Gastrocnemius medialis (tissue), 4 donors: ENCODE results near the gene VPS37D. TPM values are rescaled to one million over a fixed set of nuclear protein-coding genes. Genes with fewer than 3 reads are reported as not detected.
A peak's percentile ranks its signal among the peaks of the same experiment; 100 is the strongest.

Experiments used
- ATAC-seq, 2 donors: fragments of 150-250 bp; one replicate each; pipeline ENCODE4 v1.9.1; 2016
- DNase-seq, 2 donors: peaks; one replicate each; pipeline ENCODE4 v3.0.0-alpha.2; 2019
- H3K27ac ChIP-seq, 4 donors: fragments of 200-600 bp; sonication (generic); 1 replicate in 1 of 4; 2 replicates in 3 of 4; pipeline ENCODE4 v1.5.1; 2016 to 2018; ENCODE audit warnings: mild to moderate bottlenecking in 2 of 4, moderate library complexity in 1 of 4
- H3K27me3 ChIP-seq, 3 donors: fragments of 200-600 bp; sonication (generic) in 2 of 3; 1 replicate in 1 of 3; 2 replicates in 2 of 3; pipeline versions ENCODE4 v1.5.1 to v1.6.0; 2016 to 2019; ENCODE audit warnings: mild to moderate bottlenecking in 1 of 3, moderate library complexity in 1 of 3
- H3K36me3 ChIP-seq, 2 donors: fragments of 200-600 bp; sonication (generic) in 1 of 2; one replicate each; pipeline ENCODE4 v1.5.1; 2017 to 2018
- H3K4me1 ChIP-seq, 2 donors: fragments of 200-600 bp; sonication (generic) in 1 of 2; one replicate each; pipeline ENCODE4 v1.5.1; 2016 to 2017; ENCODE audit warnings: mild to moderate bottlenecking in 2 of 2
- H3K4me3 ChIP-seq, 4 donors: fragments of 200-600 bp; sonication (generic) in 3 of 4; 1 replicate in 1 of 4; 2 replicates in 3 of 4; pipeline ENCODE4 v1.5.1; 2016 to 2019; ENCODE audit warnings: mild to moderate bottlenecking in 2 of 4
- H3K9me3 ChIP-seq, 3 donors: fragments of 200-600 bp; sonication (generic) in 2 of 3; 1 replicate in 1 of 3; 2 replicates in 2 of 3; pipeline ENCODE4 v1.5.1; 2016 to 2019
- POLR2A ChIP-seq, 2 donors: fragments of 450-650 bp; IDR thresholded peaks; one replicate each; pipeline ENCODE4 v1.6.1; 2017; ENCODE audit warnings: antibody characterized with exemption in 2 of 2, mild to moderate bottlenecking in 2 of 2, moderate library complexity in 2 of 2
- in situ Hi-C, 4 donors: fragments of 200-750 bp; cut with MboI; loops; one replicate each; pipeline versions ENCODE4 v1.15.0 to v1.8.0; 2017; ENCODE audit warnings: low sequenced_read_pairs in 4 of 4
- intact Hi-C: fragments of 100-400 bp; cut with DNase I; formaldehyde crosslinking; loops from one replicate; pipeline ENCODE4 v1.15.1; 2023; ENCODE audit warnings: low total_unique reads
- total RNA-seq, 4 donors: library from RNA; depleted of rRNA; stranded (reverse); fragments of >200 nt; gene quantifications; one replicate each; pipeline versions ENCODE4 v1.1.0 to v1.2.3, GENCODE V29; 2016
- TF ChIP-seq, protein P1 (sequence below), 5 experiments: fragments of 450-650 bp in 3 of 5; fragments of 200-600 bp in 2 of 5; sonication (generic) in 2 of 5; IDR thresholded peaks in 4 of 5; conservative IDR thresholded peaks in 1 of 5; 1 replicate in 4 of 5; 2 replicates in 1 of 5; pipeline ENCODE4 v1.5.1; 2016 to 2019; ENCODE audit warnings: antibody characterized with exemption in 5 of 5, mild to moderate bottlenecking in 3 of 5, moderate library complexity in 3 of 5

The VPS37D gene
- total RNA-seq, 4 donors from 2014 or later: 0.64 to 2.5 (median 1.4) TPM

DNA sequence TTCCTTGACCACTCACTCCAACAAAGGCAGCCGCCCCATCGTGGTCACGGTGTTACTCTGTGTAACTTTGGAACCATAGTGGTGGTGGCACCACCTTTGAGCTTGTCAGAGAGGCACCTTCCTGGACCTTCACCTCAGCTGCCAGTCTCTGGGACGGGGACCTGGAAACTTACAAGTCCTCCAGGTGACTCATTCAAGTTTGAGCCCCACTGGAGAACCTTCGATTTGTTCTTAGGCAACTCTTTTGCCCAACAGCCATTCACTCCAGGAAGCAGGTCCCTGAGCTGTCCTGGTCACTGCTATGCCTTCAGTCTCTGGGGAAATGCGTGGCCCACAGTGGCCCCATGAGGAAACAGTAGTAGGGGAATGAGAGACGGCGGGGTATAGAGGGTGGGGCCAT is 34.6 kb downstream of the VPS37D start:
- intact Hi-C loops (no loop called here), in situ Hi-C loops (no loop called here)
- Histone ChIP-seq H3K4me3 (no peak overlapping the region), H3K27me3 (no peaks in the 10 kb centered on the region), H3K9me3 (no peaks in the 10 kb centered on the region), H3K4me1 (no peaks in the 10 kb centered on the region), H3K36me3 (peaks cover 0 to 27% of the 10 kb centered on the region in 2 donors), H3K27ac (no peak overlapping the region)
- DNase-seq (no peak), ATAC-seq (no peak)
- TF ChIP-seq, protein P1, sequence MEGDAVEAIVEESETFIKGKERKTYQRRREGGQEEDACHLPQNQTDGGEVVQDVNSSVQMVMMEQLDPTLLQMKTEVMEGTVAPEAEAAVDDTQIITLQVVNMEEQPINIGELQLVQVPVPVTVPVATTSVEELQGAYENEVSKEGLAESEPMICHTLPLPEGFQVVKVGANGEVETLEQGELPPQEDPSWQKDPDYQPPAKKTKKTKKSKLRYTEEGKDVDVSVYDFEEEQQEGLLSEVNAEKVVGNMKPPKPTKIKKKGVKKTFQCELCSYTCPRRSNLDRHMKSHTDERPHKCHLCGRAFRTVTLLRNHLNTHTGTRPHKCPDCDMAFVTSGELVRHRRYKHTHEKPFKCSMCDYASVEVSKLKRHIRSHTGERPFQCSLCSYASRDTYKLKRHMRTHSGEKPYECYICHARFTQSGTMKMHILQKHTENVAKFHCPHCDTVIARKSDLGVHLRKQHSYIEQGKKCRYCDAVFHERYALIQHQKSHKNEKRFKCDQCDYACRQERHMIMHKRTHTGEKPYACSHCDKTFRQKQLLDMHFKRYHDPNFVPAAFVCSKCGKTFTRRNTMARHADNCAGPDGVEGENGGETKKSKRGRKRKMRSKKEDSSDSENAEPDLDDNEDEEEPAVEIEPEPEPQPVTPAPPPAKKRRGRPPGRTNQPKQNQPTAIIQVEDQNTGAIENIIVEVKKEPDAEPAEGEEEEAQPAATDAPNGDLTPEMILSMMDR (IDR thresholded peaks at IDR 0.05 in 4 of 5, conservative IDR thresholded peaks at IDR 0.05 in 1 of 5): no peak
- no peak for TF ChIP-seq POLR2A (IDR thresholded peaks at IDR 0.05)

DNA sequence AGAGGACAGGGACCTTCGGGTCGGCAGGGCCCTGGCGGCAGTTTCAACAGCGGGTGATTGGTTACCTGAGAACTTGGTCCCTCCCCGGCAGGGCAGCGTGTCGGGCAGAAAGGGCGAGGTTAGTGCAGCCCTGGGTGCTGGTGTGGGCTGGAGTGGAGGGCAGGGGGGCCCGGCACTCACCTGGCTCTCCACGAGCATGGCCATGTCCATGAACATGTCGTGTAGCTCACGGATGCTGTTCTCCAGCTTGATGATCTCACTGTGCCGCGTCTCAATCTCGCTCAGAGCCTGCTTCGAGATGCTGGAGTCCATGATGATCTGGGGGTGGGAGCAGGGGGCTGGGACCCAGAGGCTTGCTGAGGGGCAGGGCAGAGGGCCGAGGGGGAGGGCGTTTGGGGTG is 35.0 kb downstream of the VPS37D start:
- ATAC-seq: no peak
- intact Hi-C loops: no loop called here
- Histone ChIP-seq H3K4me3 (no peak overlapping the region), H3K27me3 (no peaks in the 10 kb centered on the region), H3K36me3 (peaks cover 0 to 22% of the 10 kb centered on the region in 2 donors), H3K4me1 (no peaks in the 10 kb centered on the region), H3K9me3 (no peaks in the 10 kb centered on the region), H3K27ac (no peak overlapping the region)
- in situ Hi-C loops: no loop called here
- no peak for TF ChIP-seq POLR2A (IDR thresholded peaks at IDR 0.05)
- TF ChIP-seq, protein P1 (IDR thresholded peaks at IDR 0.05 in 4 of 5, conservative IDR thresholded peaks at IDR 0.05 in 1 of 5): no peak
- no peak for DNase-seq

DNA sequence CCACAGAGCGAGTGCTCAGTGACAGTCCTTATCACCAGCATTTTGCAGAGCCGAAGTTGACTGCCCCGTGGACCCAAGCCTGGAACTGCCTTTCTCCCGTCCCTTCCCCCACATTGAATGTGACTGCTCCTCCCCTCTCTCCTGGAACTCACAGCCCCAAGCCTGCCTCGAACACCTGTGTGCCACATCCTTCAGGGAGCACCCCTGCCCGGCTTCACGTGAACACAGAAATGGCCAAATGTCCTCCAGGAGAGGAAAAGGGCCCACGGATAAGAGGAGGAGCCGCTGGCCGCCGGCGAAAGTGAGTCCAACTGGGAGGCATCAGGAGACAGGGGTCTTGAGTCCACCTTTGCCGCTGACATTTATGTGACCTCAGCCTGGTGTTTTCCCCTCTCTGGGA is 35.6 kb downstream of the VPS37D start:
- no peak overlapping the region for H3K27ac ChIP-seq
- ATAC-seq (no peak), DNase-seq (no peak)
- in situ Hi-C loops: no loop called here
- TF ChIP-seq, protein P1 (IDR thresholded peaks at IDR 0.05 in 4 of 5, conservative IDR thresholded peaks at IDR 0.05 in 1 of 5): no peak
- TF ChIP-seq POLR2A (IDR thresholded peaks at IDR 0.05): no peak
- no peaks in the 10 kb centered on the region for H3K9me3 ChIP-seq
- intact Hi-C loops: no loop called here
- peaks cover 0 to 17% of the 10 kb centered on the region in 2 donors for H3K36me3 ChIP-seq
- no peaks in the 10 kb centered on the region for H3K4me1 ChIP-seq
- H3K27me3 ChIP-seq: no peaks in the 10 kb centered on the region
- H3K4me3 ChIP-seq: no peak overlapping the region

DNA sequence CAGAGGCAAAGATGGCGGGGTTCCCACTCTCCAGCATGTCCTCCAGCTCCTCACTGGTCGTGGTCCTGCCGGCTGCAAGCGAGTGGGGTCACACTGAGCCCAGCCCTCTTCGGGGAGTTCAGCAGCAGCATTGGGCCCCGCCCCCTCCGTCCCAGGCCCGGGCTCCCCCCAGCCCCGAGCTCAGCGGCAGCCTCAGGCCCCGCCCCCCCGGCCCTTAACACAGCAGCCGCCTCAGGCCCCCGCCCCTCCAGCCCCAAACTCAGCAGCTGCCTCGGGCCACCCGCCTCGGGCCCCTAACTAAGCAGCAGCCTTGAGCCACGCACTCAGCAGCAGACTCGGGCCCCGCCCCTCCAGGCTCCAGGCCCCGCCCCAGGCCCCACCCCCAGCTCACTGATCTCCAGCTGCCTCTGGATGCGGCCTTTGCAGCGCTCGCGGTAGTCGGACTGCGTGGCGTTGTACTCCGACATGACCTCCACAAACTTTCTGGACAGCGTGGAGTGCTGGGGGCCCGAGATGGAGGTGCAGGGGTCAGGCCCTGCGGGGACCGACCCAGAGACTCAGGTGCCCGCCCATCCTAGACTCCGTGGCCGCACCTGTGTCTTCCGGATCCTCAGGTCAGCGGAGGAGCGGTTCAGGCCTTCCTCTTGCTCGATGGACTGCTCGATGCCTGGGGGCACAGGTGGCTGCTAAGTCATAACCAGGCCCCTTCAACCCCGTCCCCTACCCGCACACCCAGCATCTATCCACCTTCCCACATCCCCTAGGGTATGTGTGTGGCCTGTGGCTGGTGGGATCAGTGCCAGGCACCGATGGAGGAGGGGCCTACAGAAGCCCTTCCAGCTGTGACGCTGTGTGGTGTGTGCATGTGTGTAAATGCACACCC is 36.4 kb downstream of the VPS37D start:
- peaks cover 0 to 12% of the 10 kb centered on the region in 2 donors for H3K36me3 ChIP-seq
- DNase-seq (no peak), ATAC-seq (peak; percentile 40 to 63)
- no peaks in the 10 kb centered on the region for H3K9me3 ChIP-seq
- no peaks in the 10 kb centered on the region for H3K27me3 ChIP-seq
- in situ Hi-C loops (no loop called here), intact Hi-C loops (no loop called here)
- TF ChIP-seq, protein P1 (IDR thresholded peaks at IDR 0.05 in 4 of 5, conservative IDR thresholded peaks at IDR 0.05 in 1 of 5): no peak
- TF ChIP-seq POLR2A (IDR thresholded peaks at IDR 0.05): no peak
- no peaks in the 10 kb centered on the region for H3K4me1 ChIP-seq
- peak overlapping the region in 2 of 4 donors; percentile 10 to 26 for H3K4me3 ChIP-seq
- H3K27ac ChIP-seq: no peak overlapping the region
